NB4 (cell line): ENCODE results near the gene PHACTR1.

Source experiments
- DNase-seq: peaks from one replicate; pipeline ENCODE4 v3.0.0; 2010; ENCODE audit warnings: low read depth
- H3K4me3 ChIP-seq: one replicate; pipeline ENCODE4 v1.5.1; 2011; ENCODE audit warnings: mild to moderate bottlenecking, low read depth, low read length, moderate library complexity
- CTCF ChIP-seq: IDR thresholded peaks from one replicate; pipeline ENCODE4 v1.5.1; 2012; ENCODE audit warnings: low read depth, low read length
- MAX ChIP-seq: IDR thresholded peaks from 2 replicates; pipeline ENCODE4 v1.6.1; 2011; ENCODE audit warnings: low read depth, low read length
- MYC ChIP-seq: IDR thresholded peaks from 2 replicates; pipeline ENCODE4 v1.6.1; 2011; ENCODE audit warnings: low read depth, low read length
- POLR2A ChIP-seq: IDR thresholded peaks from 2 replicates; pipeline ENCODE4 v1.6.1; 2011; ENCODE audit warnings: mild to moderate bottlenecking; ENCODE audit not compliant: insufficient read length; ENCODE audit errors: extremely low read depth

The PHACTR1 gene

GRCh38 chr6:12921467-12921866 lies 204.9 kb downstream of the PHACTR1 start:
- DNase-seq, result no peak
- H3K4me3 ChIP-seq, result no peak overlapping the region
- TF ChIP-seq POLR2A (no peak), CTCF (no peak), MYC (no peak), MAX (no peak)

GRCh38 chr6:12923644-12924235 lies 207.2 kb downstream of the PHACTR1 start:
- no peak overlapping the region for H3K4me3 ChIP-seq
- no peak for DNase-seq
- no peak for TF ChIP-seq MAX
- no peak for TF ChIP-seq POLR2A
- no peak for TF ChIP-seq CTCF
- TF ChIP-seq MYC, result no peak

- TF ChIP-seq MYC (no peak), MAX (no peak), CTCF (no peak), POLR2A (no peak)
- DNase-seq, result no peak
- no peak overlapping the region for H3K4me3 ChIP-seq
Observed at GRCh38 chr6:12924911-12925310, 208.3 kb downstream of the PHACTR1 start.

GRCh38 chr6:12927746-12928145 lies 211.2 kb downstream of the PHACTR1 start:
- H3K4me3 ChIP-seq, result no peak overlapping the region
- DNase-seq, result no peak
- TF ChIP-seq CTCF, result no peak
- TF ChIP-seq MAX, result no peak

GRCh38 chr6:12929678-12930077 lies 213.1 kb downstream of the PHACTR1 start:
- peak; percentile 51 for DNase-seq
- TF ChIP-seq MYC, result no peak
- TF ChIP-seq POLR2A, result no peak
- TF ChIP-seq MAX, result no peak
- no peak for TF ChIP-seq CTCF
- H3K4me3 ChIP-seq, result no peak overlapping the region

GRCh38 chr6:12931639-12932038 lies 215.1 kb downstream of the PHACTR1 start:
- H3K4me3 ChIP-seq, result no peak overlapping the region
- TF ChIP-seq CTCF (no peak), MYC (no peak), POLR2A (no peak), MAX (no peak)
- DNase-seq, result no peak
